Activated naive CD8-positive, alpha-beta T cell treated with anti-CD3 and anti-CD28 coated beads, Interleukin-2, amount 50 U/mL, for 24 hours (primary cell): ENCODE results near the gene DNAJC30.
A peak's percentile ranks its signal among the peaks of the same experiment; 100 is the strongest.

Experiments used
- ATAC-seq: fragments of 150-1000 bp; cut with Tn5 transposase; one replicate; pipeline ENCODE4 v1.10.0; 2021
- DNase-seq: peaks from one replicate; pipeline ENCODE4 v3.0.0; 2021
- H3K27ac Mint-ChIP-seq: one replicate; pipeline ENCODE4 v1.8.0; 2021; ENCODE audit warnings: mild to moderate bottlenecking, mixed read lengths
- H3K27me3 Mint-ChIP-seq: one replicate; pipeline ENCODE4 v1.8.0; 2021; ENCODE audit warnings: mixed read lengths
- H3K36me3 Mint-ChIP-seq: one replicate; pipeline ENCODE4 v1.8.0; 2021; ENCODE audit warnings: low read depth, mixed read lengths
- H3K4me1 Mint-ChIP-seq: one replicate; pipeline ENCODE4 v1.8.0; 2021; ENCODE audit warnings: mixed read lengths
- H3K4me3 Mint-ChIP-seq: one replicate; pipeline ENCODE4 v1.8.0; 2021; ENCODE audit warnings: mild to moderate bottlenecking, moderate library complexity, mixed read lengths
- H3K9me3 Mint-ChIP-seq: one replicate; pipeline ENCODE4 v1.8.0; 2021; ENCODE audit warnings: mixed read lengths

DNAJC30 gene

GRCh38 chr7:73703225-73703624, 20.0 kb upstream of the DNAJC30 start:
- H3K27ac Mint-ChIP-seq = no peak overlapping the region
- DNase-seq (no peak), ATAC-seq (no peak)
- no peaks in the 10 kb centered on the region for H3K9me3 Mint-ChIP-seq
- no peak overlapping the region for H3K4me3 Mint-ChIP-seq
- peaks cover 14% of the 10 kb centered on the region for H3K4me1 Mint-ChIP-seq
- peaks cover 3% of the 10 kb centered on the region for H3K36me3 Mint-ChIP-seq
- no peaks in the 10 kb centered on the region for H3K27me3 Mint-ChIP-seq

GRCh38 chr7:73702665-73703064, 19.4 kb upstream of the DNAJC30 start:
- Mint-ChIP-seq H3K4me3 (no peak overlapping the region), H3K27ac (no peak overlapping the region)
- ATAC-seq = no peak

GRCh38 chr7:73702226-73702625, 19.0 kb upstream of the DNAJC30 start:
- ATAC-seq (no peak), DNase-seq (no peak)
- Mint-ChIP-seq H3K9me3 (no peaks in the 10 kb centered on the region), H3K4me1 (peaks cover 11% of the 10 kb centered on the region), H3K27ac (no peak overlapping the region), H3K36me3 (peaks cover 5% of the 10 kb centered on the region), H3K27me3 (no peaks in the 10 kb centered on the region), H3K4me3 (no peak overlapping the region)

More at GRCh38 chr7:73702665-73703064, 19.4 kb upstream of the DNAJC30 start:
- peaks cover 14% of the 10 kb centered on the region for H3K4me1 Mint-ChIP-seq
- no peak for DNase-seq
- H3K36me3 Mint-ChIP-seq = peaks cover 3% of the 10 kb centered on the region
- H3K9me3 Mint-ChIP-seq = no peaks in the 10 kb centered on the region
- H3K27me3 Mint-ChIP-seq = no peaks in the 10 kb centered on the region

GRCh38 chr7:73701357-73701995, 18.2 kb upstream of the DNAJC30 start:
- H3K36me3 Mint-ChIP-seq = peaks cover 13% of the 10 kb centered on the region
- peaks cover 6% of the 10 kb centered on the region for H3K4me1 Mint-ChIP-seq
- peak; percentile 44 for DNase-seq
- H3K9me3 Mint-ChIP-seq = no peaks in the 10 kb centered on the region
- H3K27me3 Mint-ChIP-seq = no peaks in the 10 kb centered on the region
- H3K27ac Mint-ChIP-seq = no peak overlapping the region
- H3K4me3 Mint-ChIP-seq = no peak overlapping the region
- peak; percentile 16 for ATAC-seq

- Mint-ChIP-seq H3K4me3 (no peak overlapping the region), H3K27ac (no peak overlapping the region), H3K9me3 (no peaks in the 10 kb centered on the region), H3K36me3 (peaks cover 19% of the 10 kb centered on the region), H3K4me1 (peaks cover 2% of the 10 kb centered on the region), H3K27me3 (no peaks in the 10 kb centered on the region)
- ATAC-seq = no peak
- no peak for DNase-seq
Measured at GRCh38 chr7:73700581-73701134, 17.4 kb upstream of the DNAJC30 start.

- Mint-ChIP-seq H3K4me3 (no peak overlapping the region), H3K9me3 (no peaks in the 10 kb centered on the region), H3K27me3 (no peaks in the 10 kb centered on the region), H3K36me3 (peaks cover 22% of the 10 kb centered on the region), H3K4me1 (peaks cover 2% of the 10 kb centered on the region), H3K27ac (no peak overlapping the region)
- DNase-seq (no peak), ATAC-seq (no peak)
Measured at GRCh38 chr7:73700069-73700423, 16.8 kb upstream of the DNAJC30 start.

- Mint-ChIP-seq H3K4me3 (no peak overlapping the region), H3K9me3 (no peaks in the 10 kb centered on the region), H3K27me3 (no peaks in the 10 kb centered on the region), H3K27ac (no peak overlapping the region), H3K4me1 (peaks cover 2% of the 10 kb centered on the region), H3K36me3 (peaks cover 25% of the 10 kb centered on the region)
- ATAC-seq (no peak), DNase-seq (no peak)
Measured at GRCh38 chr7:73699370-73700068, 16.3 kb upstream of the DNAJC30 start.

- ATAC-seq = no peak
- peaks cover 2% of the 10 kb centered on the region for H3K4me1 Mint-ChIP-seq
Measured at GRCh38 chr7:73698410-73698809, 15.2 kb upstream of the DNAJC30 start.

GRCh38 chr7:73696372-73696771, 13.1 kb upstream of the DNAJC30 start:
- H3K27ac Mint-ChIP-seq = no peak overlapping the region
- H3K9me3 Mint-ChIP-seq = no peaks in the 10 kb centered on the region
- ATAC-seq (no peak), DNase-seq (no peak)
- H3K4me1 Mint-ChIP-seq = no peaks in the 10 kb centered on the region
- no peaks in the 10 kb centered on the region for H3K27me3 Mint-ChIP-seq
- no peak overlapping the region for H3K4me3 Mint-ChIP-seq
- peaks cover 42% of the 10 kb centered on the region for H3K36me3 Mint-ChIP-seq

More at GRCh38 chr7:73698410-73698809, 15.2 kb upstream of the DNAJC30 start:
- Mint-ChIP-seq H3K36me3 (peaks cover 28% of the 10 kb centered on the region), H3K4me3 (no peak overlapping the region), H3K27me3 (no peaks in the 10 kb centered on the region), H3K9me3 (no peaks in the 10 kb centered on the region), H3K27ac (peak overlapping the region; percentile 27)
- no peak for DNase-seq

- Mint-ChIP-seq H3K27me3 (no peaks in the 10 kb centered on the region), H3K27ac (no peak overlapping the region), H3K4me3 (no peak overlapping the region), H3K4me1 (peaks cover 16% of the 10 kb centered on the region), H3K9me3 (no peaks in the 10 kb centered on the region), H3K36me3 (peaks cover 58% of the 10 kb centered on the region)
- no peak for ATAC-seq
- no peak for DNase-seq
Measured at GRCh38 chr7:73690646-73691045, 7.4 kb upstream of the DNAJC30 start.

- Mint-ChIP-seq H3K36me3 (peaks cover 54% of the 10 kb centered on the region), H3K4me1 (peaks cover 27% of the 10 kb centered on the region), H3K4me3 (no peak overlapping the region), H3K27me3 (no peaks in the 10 kb centered on the region), H3K27ac (no peak overlapping the region), H3K9me3 (no peaks in the 10 kb centered on the region)
- DNase-seq (no peak), ATAC-seq (no peak)
Measured at GRCh38 chr7:73688288-73688687, 5.0 kb upstream of the DNAJC30 start.

- H3K36me3 Mint-ChIP-seq = peaks cover 39% of the 10 kb centered on the region
- H3K27me3 Mint-ChIP-seq = no peaks in the 10 kb centered on the region
- peak overlapping the region; percentile 96 for H3K4me3 Mint-ChIP-seq
- H3K4me1 Mint-ChIP-seq = peaks cover 48% of the 10 kb centered on the region
- H3K27ac Mint-ChIP-seq = no peak overlapping the region
- DNase-seq (no peak), ATAC-seq (no peak)
- no peaks in the 10 kb centered on the region for H3K9me3 Mint-ChIP-seq
Measured at GRCh38 chr7:73685311-73685710, 2.1 kb upstream of the DNAJC30 start.

- ATAC-seq (no peak), DNase-seq (no peak)
- Mint-ChIP-seq H3K36me3 (peaks cover 34% of the 10 kb centered on the region), H3K9me3 (no peaks in the 10 kb centered on the region), H3K4me3 (peak overlapping the region; percentile 96), H3K27ac (peak overlapping the region; percentile 90), H3K4me1 (peaks cover 57% of the 10 kb centered on the region), H3K27me3 (no peaks in the 10 kb centered on the region)
Measured at GRCh38 chr7:73683788-73684693, 788 bp upstream of the DNAJC30 start.

- H3K27me3 Mint-ChIP-seq = no peaks in the 10 kb centered on the region
- no peaks in the 10 kb centered on the region for H3K9me3 Mint-ChIP-seq
- no peak for ATAC-seq
- no peak for DNase-seq
- peak overlapping the region; percentile 96 for H3K4me3 Mint-ChIP-seq
- peaks cover 37% of the 10 kb centered on the region for H3K36me3 Mint-ChIP-seq
- peak overlapping the region; percentile 90 for H3K27ac Mint-ChIP-seq
- H3K4me1 Mint-ChIP-seq = peaks cover 50% of the 10 kb centered on the region
Measured at GRCh38 chr7:73682745-73683055, 553 bp downstream of the DNAJC30 start.
